HG02938 (cell line): ENCODE data around the gene PLIN5.

Source experiments
- ATAC-seq: cut with Tn5 transposase; IDR thresholded peaks from one replicate; pipeline ENCODE4 v1.9.1; 2021; ENCODE audit warnings: mild to moderate bottlenecking, moderate library complexity; ENCODE audit not compliant: unreplicated experiment

Gene PLIN5

DNA sequence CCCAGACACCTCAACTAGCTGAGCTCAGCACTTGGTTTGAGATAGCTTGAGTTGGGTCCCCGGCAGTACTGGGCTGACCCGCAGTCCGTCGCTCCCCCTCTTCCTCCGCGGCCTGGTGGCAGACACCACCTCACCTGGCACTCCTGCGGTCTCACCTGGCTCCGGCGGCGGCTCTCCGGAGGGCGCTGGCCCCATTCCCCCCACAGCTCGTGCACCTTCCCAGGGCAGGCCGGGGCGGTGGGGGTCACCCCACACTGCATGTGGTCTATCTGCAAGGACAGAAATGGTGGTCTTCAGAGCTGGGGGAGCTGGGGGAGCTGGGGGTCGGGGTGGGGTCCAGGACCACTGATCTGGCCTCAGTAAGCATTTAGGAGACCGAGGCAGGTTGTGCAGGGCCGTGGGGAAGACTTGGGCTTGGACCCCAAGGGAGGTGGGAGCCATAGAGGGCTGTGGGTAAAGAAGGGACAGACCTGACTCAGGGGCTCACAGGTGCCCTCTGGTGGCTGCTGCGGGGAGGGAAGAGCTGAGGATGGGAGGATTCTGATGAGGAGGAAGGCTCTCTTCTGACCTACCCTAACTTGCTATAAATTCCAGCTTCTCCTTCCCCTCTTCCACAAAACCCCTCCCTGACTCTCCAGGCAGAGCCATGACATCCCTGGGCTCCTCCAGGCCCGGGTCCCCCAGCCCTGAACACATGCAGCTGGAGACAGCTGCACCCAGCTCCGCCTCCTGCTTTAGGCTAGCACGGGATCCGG, 10.0 kb downstream of the PLIN5 start:
- no peak for ATAC-seq

DNA sequence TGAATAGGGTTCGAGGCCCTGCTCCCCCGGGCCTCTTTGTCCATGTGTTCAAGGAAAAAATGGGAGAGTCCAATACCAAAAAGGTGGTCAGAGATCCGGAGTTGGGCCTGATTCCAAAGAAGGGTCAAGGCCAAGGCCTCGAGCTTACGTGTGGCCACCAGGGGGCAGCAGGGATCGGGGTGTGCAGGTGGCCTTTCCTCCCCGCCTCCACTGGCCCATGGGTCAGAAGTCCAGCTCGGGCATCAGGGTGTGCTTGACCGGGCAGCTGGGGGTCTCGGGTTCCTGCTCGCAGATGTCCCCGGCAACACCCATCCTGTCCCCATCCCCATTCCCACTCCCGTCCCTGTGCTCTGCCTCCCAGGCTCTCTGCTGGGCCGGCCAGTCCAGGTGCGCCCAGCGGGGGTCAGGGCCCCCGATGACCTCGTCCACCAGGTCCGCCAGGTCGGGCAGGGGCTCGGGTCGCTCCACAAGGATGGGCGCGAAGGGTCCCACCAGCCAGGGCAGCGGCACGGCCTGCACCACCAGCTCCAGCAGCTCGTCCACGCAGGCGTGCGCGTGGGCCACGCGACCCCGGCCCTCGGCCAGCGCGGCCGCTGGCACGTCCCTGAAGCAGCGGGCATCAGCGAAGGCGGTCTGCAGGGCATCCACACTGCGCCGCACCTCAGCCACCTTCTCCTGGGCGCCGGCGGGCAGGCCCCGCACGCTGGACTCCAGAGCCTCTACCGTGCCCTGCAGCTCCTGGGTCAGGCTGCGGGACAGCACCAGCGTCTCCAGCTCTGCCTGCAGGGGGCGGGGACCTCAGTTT, 11.5 kb downstream of the PLIN5 start:
- ATAC-seq = no peak

DNA sequence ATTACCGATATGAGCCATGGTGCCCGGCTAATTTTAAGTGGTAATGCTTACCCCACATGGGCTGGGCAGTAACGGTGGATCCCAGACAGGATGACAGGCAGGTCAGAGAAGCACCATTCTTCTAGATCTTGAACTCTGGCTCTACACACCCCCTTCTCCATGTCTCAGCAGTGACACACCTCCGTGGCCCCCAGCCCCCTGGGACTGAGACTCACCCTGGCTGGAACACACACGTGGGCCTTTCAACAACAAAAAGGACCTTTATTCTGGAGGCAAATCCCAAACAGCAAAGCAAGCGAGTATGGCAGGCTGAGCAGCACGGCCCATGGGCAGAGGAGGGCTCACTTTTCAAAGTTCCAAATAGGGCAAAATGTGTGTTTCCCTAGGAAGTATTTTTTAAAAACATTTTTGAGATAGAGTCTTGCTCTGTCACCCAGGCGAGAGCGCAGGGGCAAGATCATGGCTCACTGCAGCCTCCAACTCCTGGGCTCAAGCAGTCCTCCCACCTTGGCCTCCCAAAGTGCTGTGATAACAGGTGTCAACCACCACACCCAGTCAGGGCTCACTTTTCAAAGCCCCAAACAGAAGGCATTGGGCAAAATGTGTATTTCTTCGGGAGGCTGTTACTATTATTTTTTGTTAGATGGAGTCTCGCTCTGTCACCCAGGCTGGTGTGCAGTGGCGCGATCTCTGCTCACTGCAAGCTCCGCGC, 12.6 kb downstream of the PLIN5 start:
- no peak for ATAC-seq

DNA sequence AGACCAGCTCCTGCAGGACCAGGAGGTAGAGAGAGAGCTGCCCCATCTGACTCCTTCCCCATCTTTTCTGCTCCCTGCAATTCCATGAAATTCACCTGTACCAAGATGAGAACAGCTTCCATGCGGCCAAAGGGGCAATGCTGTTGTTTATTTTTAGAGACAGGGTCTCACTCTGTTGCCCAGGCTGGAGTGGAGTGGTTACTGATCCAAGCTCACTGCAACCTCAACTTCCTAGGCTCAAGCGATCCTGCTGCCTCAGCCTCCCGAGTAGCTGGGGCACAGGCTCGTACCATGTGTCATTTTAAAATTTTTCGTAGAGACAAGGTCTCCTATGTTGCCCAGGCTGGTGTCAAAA, 13.2 kb downstream of the PLIN5 start:
- ATAC-seq = no peak

DNA sequence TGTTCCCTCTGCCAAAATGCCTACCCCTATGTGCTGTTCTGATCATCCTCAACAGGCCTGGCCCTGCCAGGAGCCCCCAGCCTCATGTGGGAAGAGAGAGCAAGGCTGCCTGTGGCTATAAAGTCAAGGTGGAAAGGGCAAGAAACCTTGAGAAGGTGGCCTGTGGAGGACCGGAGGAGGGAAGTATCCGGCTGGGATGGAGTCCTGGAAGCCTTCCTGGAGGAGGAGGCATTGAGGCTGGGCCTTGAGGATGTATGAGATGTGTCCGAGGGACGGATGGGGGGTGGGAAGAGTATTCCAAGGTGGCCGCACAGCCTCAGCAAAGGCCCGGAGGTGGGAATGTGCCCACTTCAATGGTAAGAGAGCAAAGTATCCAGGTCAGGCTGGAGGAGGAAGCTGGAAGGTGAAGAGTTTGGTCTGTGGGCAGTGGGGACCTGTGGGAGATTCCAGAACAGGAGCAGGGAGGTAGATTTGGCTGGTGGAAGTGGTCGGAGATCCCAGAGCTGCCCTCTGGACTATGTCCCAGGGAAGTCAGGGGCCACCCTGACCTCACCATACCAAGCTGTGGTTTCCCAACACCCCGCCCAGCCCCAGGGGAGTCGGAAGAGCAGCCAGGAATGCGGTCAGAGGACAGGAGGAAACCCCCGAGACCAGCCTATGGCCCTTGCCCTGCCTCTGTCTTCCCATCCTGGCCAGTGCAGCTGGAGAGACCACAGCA, 13.7 kb downstream of the PLIN5 start:
- no peak for ATAC-seq

DNA sequence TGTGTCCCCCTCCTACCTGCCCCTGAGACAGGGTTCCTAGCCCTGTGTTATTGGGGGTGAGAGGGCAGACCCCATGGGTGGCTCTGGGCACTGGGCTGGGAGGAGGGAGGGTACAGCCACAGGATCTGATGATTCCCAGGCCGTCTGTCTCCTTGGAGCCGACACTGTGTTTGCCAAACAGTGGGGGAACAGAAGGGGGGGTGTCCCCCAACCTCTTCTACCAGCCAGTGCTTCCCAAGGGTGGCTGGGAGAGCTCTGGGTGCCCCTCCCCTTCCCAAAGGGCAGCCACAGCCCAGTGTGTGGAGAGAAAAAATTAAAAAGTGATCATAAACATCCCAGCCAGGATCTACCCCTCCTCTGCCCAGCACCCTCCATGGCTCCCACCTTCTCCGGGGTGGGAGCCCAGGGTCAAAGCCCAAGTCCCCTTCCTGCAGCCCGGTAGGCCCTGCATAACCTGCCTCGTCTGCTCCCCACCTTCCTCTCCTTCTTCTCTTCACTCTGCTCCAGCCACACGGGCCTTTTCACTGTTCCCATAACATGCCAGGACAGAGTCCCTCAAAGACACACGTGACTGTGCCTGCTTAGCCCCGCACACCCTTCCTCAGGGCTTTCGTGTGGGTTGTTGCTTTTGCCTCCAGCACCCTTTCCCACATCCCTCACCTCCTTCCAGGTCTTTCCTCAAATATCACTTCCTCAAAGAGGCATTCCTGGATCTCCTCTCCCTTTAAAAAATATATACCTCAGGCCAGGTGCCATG, 15.3 kb downstream of the PLIN5 start:
- ATAC-seq = no peak

DNA sequence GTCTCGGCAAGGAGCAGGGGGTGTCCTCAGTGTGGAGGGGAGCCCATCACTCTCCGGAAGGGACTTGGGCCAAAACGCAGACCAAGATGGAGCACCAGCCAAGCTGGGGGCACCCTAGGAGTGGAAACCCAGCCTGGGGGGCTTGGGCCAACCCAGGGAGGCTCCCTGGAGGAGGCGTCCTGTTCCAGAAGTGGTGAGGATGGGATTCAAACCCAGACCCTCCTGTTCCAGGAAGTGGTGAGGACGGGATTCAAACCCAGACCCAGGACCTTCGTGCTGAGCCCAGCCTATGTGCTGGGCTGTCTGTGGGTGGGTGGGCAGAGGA, 15.9 kb downstream of the PLIN5 start:
- no peak for ATAC-seq

DNA sequence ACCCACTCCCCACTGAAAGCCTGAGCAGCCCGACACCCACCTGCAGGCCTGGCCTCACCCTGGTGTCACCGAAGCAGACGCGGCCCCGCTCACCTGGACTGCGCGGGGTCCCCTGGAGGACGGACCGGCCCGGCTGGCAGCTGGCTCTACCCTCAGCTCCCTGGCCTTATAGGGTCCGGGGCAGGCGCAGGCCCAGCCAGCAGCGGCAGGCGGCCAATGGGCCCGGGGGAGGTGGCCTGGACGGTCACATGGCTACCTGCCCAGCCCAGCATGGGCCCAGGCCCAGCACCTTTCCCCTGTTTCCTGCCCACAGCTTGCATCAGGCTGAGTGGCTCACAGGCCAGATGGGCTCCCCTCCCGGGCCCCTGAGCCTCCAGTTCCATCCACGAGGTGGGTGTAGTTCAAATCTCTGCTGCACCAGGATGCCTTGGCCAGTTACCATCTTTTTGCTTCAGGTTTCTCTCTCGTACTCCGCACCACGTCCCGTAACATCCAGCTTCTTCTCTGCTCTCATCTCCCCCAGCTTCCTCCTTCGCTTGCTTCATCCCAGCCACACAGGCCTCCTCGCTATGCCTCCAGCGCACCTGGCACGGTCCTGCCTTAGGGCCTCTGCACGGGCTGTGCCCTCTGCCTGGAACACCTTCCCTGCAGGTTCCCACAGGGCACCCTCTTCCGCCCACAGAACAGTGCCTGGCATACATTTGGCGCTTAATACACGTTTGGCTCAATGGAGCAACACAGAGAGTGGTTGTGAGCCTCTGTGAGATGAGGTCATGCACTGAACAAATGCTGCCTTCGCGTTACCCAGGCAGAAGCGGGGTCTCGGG, 16.5 kb downstream of the PLIN5 start, which contains the start of gene PLIN4:
Gene PLIN4 (minus strand): TSS at position 142 of the 827 bp plus-strand sequence. CDS start 214 bp downstream, outside the sequence.
- no peak for ATAC-seq

DNA sequence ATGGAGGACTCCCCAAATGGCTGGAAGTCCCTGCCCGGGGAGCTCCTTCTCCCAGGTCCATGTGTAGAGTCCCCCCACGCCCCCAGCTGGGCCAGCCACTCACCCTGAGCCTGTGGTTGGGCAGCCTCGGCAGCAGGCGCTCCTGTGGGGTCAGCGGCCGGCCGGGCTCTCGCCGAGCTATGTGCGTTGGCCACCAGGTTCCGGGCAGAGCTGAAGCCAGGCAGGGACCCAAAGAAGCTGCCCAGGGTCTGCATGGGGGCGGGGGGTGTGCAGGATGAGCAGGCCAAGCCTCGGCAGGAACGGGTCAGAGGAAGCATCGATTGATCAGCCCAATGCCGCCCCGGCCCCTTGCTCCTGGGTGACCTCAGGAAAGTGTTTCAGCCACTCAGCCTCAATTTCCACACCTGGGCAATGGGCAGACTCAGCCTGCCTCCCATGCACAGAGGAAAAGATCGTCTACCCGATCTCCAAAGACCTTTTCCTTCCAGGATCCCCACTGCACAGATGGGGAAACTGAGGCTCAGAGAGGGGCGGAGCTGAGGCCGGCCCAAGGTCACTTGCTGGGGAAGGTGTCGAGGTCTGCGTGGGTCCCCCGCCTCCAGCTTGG, 17.5 kb downstream of the PLIN5 start:
- ATAC-seq = no peak

DNA sequence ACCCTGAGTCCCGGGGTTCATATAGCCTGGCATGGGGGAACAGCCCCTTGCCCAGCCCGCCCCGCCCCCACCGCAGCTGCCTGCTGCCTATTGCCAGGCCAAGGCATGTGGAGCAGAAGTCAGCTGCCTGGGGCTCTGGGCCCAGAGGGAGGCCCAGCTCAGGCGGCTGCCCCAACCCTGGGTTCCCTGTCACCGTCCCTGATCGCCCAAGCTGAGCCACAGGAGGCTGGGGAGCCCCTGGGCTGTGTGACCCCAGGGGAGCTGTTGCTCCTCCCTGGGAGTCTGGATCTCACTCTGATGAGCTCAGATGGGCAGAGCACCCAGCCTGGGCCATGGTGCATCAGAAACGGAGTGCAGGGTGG, 18.1 kb downstream of the PLIN5 start:
- ATAC-seq = no peak

DNA sequence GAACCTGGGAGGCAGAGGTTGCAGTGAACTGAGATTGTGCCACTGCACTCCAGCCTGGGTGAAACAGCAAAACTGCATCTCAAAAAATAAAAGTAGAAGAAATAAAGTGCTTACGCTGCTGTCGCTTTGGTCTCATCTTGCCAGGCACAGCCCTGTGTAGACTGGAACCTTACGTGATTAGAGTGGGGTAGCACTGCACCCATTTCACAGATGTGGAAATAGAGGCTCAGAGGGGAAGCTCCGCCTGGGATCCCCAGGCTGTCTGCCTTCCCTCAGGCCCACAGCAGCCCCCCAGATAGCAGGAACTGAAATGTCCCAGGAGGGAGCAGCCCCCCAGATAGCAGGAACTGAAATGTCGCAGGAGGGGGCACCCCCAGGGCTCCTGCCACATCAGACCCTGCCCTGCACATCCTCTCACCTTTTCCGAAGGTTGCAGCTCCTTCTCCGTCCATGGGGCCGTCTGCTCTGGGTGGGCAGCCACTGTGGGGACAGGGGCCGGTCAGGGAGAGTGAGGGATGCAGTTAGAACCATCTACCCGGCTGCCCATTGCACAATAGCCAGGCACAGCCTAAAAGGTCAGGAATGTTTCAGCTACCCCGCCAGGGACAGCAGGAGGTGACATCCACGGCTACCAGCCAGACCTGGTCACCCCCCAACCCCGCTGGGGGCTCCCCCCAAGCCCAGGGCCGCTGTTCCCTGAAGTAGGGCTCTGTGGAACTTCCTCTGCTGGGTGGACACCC, 18.7 kb downstream of the PLIN5 start:
- no peak for ATAC-seq

DNA sequence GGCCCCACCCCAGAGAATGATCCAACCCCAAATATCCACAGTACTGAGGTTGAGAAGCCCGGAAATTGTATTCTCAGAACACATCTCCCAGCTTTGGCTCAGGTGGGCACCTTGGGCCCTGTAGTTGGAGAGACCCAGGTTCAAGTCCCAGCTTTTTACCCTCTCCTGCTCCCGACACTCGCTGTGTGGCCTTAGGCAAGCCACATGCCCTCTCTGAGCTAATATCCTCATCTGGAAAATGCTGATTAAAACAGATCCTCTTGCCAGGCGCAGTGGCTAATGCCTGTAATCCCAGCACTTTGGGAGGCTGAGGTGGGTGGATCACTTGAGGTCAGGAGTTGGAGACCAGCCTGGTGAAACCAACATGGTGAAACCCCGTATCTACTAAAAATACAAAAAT, 19.3 kb downstream of the PLIN5 start:
- ATAC-seq = no peak

DNA sequence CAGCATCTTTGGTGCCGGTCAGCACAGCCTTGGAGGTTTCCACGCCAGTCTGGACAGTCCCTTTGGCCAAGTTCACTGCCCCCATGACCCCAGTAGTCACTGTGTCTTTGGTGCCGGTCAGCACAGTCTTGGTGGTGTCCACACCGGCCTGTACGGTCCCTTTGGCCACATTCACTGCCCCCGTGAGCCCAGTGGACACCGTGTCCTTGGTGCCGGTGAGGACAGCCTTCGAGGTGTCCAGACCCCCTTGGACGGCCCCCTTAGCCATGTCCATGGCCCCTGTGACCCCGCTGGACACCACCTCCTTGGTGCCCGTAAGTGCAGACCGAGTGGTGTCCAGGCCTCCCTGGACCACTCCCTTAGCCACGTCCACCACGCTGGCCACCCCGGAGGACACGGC, 21.8 kb downstream of the PLIN5 start:
- no peak for ATAC-seq

DNA sequence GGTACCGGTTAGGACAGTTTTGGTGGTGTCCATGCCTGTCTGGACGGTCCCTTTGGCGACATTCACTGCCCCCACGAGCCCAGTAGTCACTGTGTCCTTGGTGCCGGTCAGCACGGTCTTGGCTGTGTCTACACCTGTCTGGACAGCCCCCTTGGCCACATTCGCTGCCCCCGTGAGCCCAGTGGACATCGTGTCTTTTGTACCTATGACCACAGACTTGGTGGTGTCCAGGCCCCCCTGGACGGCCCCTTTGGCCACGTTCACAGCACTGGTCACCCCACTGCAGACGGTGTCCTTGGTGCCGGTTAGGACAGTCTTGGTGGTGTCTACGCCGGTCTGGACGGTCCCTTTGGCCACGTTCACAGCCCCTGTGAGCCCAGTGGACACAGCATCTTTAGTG, 23.0 kb downstream of the PLIN5 start:
- no peak for ATAC-seq

DNA sequence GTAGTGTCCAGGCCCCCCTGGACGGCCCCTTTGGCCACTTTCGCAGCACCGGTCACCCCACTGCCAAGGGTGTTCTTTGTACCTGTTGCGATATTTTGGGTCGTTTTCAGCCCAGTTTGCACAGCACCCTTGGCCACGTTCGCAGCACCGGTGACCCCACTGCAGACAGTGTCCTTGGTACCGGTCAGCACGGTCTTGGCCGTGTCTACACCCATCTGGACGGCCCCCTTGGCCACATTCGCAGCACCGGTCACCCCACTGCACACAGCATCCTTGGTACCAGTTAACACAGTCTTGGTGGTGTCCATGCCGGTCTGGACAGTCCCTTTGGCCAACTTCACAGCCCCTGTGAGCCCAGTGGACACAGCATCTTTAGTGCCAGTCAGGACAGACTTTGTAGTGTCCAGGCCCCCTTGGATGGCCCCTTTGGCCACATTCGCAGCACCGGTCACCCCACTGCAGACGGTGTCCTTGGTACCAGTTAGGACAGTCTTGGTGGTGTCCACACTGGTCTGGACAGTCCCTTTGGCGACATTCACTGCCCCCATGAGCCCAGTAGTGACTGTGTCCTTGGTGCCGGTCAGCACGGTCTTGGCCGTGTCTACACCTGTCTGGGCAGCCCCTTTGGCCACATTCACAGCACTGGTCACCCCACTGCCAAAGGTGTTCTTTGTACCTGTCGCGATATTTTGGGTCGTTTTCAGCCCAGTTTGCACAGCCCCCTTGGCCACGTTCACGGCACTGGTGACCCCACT, 23.5 kb downstream of the PLIN5 start:
- ATAC-seq = no peak

DNA sequence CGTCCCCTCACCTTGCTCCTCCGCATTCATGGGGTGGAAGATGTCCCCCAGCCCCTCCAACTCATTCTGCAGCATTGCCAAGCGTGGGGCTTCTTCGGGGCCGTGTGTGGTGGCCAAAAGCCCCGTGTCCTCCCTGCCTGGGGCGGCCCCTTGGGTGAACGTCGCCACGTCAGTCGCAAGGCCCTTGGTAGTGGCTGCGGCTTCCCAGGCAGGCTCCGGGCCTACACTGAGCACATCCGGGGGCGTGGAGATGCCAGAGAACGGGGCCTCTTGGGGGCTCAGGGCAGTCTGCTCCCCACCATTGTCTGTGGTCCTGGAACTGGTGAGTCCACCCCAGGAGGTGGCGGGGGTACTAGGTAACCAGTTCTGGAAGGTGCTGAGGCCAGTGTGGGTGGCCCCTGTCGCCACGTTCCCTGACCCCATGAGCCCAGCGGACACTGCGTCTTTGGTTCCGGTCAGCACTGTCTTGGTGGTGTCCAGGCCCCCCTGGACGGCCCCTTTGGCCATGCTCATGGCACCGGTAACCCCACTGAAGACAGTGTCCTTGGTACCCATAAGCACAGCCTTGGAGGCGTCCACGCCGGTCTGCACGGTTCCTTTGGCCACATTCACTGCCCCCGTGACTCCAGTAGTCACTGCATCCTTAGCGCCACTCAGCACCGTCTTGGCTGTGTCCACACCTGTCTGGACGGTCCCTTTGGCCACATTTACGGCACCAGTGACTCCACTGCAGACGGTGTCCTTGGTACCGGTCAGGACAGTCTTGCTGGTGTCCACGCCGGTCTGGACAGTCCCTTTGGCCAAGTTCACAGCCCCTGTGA, 24.4 kb downstream of the PLIN5 start:
- ATAC-seq = no peak

DNA sequence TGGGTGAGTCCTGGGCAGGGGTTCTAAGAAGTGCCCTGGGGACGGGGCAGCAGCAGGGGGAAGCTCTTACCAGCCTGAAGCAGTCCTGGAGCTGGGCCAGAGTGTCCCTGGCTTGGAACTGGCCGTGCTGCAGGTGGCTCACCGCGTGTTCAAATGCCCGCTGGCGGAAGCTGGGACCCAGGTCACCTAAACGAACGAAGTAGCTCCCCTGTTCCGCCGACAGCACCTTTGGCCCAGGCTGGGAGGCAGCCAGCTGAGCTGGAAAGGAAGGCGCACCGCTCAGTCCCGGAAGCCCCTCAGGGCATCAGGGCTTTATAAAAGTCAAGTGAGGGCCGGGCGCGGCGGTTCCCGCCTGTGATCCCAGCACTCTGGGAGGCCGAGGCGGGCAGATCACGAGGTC, 26.3 kb downstream of the PLIN5 start:
- no peak for ATAC-seq
